Fibroblast of skin of back (primary cell): ENCODE data around the gene DIP2C.
A peak's percentile ranks its signal among the peaks of the same experiment; 100 is the strongest.

Experiments used
- DNase-seq: peaks from one replicate; pipeline ENCODE4 v3.0.0-alpha.2; 2013

Gene DIP2C

DNA sequence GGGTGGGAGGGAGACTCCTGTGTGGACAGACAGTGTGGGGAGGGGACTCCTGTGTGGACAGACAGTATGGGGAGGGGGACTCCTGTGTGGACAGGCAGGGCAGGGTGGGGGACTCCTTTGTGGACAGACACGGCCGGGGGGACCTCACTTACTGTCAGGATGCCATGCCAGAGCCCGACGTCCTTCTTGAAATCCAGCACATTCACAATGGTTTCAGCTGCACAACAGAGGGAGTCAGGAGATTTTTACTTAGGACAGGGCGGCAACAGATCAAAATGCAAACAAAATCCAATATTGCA lies 301.9 kb downstream of the DIP2C start:
- DNase-seq, result no peak

GRCh38 chr10:386771-387592 lies 302.5 kb downstream of the DIP2C start:
- DNase-seq, result no peak

DNA sequence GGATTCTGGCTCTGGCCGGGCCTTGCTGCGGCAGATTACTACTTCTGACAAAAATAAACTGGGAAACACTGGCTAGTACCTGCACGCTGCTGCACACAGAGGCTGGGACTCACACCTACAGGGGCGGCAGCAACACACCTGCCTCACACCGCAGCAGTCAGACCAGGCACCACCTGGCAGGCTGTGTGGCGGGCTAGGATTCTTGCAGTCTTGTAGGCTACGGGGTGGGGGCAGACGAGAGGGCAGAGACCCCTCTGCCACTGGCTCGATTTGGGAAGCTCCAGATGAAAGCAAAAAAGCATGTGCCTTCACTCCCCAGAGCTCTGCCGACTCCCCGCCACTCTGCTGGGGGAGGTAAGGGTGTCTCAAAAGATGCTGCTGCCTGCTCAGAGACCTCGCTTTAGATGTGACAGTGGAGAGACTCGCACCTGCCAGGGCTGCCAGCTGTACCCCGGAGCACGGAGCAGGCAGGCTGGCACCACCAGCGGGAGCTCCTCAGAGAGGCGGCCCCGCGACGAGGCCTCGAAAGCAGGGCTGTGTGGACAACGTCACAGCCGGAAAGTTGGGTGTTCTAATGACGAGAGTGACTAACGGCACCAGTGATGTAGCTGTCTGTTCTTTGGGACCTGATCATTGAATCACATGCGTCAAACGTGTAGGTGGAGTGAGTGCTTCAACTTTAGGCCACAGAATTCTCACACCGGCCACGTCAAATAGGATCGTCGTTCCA lies 303.7 kb downstream of the DIP2C start:
- DNase-seq, result no peak

- no peak for DNase-seq
Observed at GRCh38 chr10:384538-385305, 304.7 kb downstream of the DIP2C start.

GRCh38 chr10:383519-383918 lies 305.9 kb downstream of the DIP2C start:
- DNase-seq, result no peak

DNA sequence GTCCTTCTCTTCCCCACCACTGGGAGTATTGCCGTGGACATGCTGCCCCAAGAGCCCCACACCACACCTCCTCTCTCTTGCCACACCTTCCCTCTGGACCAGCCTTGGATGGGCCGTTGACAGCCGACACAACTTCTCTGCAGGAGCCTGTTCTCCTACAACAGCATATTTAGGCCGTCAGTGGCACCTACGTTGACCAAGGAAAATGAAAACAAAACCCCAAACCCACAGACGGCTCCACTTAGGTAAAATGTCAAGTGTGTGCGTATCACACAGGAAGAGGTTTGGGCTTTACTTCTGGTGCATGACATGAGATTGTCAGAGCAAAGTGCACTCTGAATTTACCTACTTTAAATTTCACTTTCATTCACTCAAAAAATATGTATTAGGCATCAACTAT lies 307.7 kb downstream of the DIP2C start:
- no peak for DNase-seq

- no peak for DNase-seq
Observed at GRCh38 chr10:381346-381745, 308.1 kb downstream of the DIP2C start.

DNA sequence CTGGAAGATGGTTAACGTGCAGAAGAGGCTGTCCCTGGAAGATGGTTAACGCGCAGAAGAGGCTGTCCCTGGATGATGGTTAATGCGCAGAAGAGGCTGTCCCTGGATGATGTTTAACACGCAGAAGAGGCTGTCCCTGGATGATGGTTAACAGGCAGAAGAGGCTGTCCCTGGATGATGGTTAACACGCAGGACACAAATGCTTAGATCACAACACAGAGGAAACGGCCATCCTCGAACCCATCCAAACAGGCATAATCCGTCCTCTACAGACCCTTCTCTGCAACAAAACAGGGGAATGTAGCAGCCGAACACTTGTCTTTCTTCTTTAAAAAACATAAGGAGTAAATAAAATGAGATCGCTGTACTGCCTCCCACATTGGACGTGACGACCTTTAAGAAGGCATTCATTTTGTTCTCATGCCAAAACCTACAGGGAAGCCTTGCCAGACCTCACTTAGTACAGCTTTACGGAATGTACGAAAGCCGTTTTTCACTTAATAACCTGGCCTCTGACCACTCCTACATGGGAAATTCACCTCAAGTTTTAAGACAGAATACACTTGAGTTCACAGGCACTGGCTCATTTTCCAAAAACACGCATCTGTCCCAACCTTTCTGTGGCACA lies 309.0 kb downstream of the DIP2C start:
- DNase-seq, result peak; percentile 9

DNA sequence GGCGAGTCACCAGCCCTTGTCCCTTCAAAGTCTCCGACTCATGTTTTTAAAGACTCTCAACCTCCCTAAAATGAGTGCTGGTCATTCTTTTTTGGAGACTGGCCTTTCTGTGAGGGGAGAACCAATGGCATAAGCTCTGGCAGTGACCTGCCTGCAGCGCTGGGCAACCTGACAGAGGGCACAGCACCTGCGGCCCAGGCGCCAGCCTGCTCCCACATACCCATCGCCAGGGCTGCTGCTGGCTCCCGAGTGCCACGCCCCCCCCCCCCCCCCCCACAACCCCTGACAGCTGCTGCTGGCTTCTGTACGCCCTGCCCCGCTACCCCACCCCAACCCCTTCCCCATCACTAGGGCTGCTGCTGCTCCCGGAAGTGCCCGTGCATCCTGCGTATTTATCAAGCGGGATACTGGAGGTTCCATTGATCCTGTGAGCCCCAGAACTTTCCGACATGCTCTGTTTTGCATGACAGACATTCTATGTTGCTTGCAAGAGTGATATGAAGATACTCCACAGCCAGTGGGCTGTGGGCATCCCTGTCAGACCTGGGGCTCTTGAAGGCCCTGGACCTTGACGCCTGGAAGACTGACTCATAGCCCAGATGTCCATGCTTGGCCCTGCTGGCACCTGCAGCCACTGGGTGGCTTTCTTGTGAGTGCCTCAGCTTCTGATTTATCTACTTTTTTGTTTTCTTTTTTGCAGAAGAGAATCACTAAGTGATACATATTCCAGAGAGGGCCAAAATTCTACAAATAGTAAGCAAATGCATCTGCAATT lies 310.4 kb downstream of the DIP2C start:
- no peak for DNase-seq

GRCh38 chr10:378230-378929 lies 311.1 kb downstream of the DIP2C start:
- no peak for DNase-seq

DNA sequence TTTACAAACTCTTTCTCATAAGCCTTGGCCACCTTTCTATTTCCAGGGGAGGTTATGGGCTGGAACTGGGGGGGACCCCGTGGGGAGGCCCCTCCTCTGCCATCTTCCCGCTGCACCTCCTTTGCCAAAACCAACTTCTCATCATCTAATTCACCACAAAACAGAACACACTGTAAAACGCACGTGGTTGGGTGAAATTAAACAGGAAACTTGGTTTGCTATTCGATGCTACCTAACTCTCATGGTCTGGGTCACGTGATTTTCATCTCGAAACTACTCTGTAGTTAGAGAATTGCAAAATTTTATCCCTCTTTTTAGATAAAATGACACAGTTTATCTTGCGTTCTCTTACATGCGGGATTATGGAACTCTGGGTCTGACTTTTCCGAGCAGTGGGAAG lies 312.2 kb downstream of the DIP2C start:
- no peak for DNase-seq

GRCh38 chr10:375815-376505 lies 313.5 kb downstream of the DIP2C start:
- no peak for DNase-seq

GRCh38 chr10:374354-374753 lies 315.1 kb downstream of the DIP2C start:
- DNase-seq, result no peak

DNA sequence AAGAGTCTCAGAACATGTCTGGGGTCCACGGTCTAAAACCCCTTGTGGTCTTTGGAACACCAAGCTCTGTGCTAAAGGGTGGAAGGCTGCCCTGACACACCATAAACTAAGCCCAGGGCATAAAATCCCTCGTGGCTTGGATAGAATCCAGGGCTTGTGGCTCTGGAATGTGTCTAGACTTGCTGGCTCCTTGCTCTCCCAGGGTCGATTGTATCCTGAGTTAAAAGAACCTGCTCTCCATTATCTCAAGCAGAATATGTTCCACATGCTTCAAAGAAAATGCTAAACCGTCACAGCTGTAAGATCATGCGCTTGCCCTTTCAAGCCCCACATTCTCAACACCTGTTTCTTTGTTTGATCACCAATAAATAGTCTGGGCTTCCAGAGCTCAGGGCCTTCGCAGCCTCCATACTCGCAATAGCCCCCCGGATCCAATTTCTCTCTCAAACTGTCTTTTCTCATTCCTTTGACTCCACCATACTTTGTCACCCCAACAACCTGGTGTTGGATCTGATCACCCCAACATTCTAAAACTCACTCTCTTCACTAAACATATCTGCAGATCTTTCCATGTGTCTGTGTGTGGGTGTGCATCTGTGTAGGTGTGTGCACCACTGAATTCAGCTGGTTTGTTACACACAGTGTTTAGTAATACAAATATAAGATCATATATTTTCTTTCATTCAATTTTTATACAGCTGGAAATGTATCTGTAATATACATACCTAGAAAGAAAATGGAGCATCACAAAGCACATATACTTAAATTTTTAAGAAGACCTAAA lies 315.8 kb downstream of the DIP2C start:
- DNase-seq, result peak; percentile 86

DNA sequence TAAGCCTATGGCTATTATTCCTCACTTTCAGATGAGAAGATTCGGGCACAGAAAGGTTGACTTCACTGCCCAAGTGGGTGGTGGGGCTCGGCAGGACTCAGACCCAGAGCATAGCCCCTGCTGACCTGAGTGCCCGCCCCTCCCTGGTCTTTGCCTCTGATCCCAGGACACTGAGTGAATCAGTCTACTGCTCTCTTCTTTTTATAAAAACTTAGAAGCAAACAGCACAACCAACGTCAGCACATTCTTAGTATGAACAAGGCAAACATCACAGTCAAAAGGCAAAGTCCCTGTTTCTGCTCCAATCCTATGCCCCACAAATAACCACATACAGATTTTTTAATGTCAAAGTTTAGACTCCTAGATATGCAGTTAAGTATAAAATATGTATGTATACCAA lies 316.5 kb downstream of the DIP2C start:
- DNase-seq, result peak; percentile 71

DNA sequence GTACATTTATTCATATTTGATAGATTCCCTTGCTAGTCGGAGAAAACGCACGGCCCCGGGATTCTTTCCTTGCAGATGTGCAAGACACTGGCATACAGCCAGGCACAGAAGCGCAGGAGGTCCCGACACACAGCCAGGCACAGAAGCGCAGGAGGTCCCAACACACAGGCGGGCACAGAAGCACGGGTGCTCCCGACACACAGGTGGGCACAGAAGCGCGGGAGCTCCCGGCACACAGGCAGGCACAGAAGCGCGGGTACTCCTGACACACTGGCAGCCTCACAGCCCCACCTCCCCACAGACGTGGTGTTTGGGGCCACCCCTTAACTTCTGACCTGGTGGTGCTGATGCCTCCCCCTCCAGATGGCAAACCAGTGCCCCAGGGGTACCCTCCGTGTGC lies 316.9 kb downstream of the DIP2C start:
- no peak for DNase-seq

- DNase-seq, result no peak
Observed at GRCh38 chr10:371515-371914, 318.0 kb downstream of the DIP2C start.

DNA sequence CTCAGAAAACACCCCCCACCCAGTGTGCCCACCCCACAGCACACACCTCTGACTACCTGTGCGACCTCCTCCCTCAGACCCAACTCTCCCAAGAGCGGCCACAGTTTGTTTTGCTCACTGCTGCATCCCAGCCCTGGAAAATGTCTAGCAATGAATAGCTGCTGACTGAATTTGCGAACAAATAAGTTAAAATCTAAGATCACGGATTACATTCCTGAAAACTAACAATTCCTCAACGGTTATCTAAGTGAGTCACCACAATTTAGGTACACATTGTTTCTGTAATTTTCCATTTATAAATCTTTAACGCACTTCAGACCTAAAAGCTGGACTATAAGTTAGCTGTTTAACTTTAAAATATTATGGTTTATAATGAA lies 319.0 kb downstream of the DIP2C start:
- peak; percentile 15 for DNase-seq

DNA sequence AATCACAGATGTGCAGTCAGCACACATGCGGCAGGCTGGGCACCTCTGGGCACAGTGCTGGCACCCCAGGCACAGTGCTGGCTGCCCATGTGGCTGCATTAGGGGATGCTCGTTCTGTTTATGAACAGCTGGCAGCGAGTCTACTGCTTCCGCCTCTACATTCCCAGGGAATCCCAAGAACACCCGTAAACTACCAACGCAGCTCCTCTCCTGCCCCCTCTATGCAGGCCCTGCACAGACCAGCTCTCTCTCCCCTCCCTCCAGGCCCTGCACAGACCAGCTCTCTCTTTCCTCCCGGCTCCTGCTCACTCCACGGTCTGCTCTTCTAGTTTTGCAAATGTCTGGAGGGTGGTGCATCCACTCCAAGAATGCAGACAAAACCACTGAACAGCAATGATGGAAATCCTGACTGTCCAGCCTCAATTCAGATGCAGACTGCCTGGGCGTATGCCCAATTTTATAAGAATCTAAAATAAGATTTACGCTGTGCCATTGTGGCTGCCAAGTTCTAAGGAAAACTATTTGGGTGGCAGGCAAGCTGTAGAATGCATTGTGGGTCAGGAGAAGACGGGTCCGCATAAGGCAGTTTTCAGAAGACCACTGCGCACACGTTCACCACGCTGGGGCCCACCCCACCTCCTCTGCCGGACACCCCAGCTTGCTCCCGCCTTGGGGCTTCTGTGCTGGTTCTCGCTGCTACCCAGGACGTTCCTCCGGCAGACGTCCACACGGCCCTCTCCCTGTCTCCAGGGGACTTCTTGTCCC lies 319.6 kb downstream of the DIP2C start:
- peak; percentile 88 for DNase-seq
